Activated CD8-positive, alpha-beta memory T cell treated with anti-CD3 and anti-CD28 coated beads for 24 hours (primary cell): ENCODE results near the gene INF2.
A peak's percentile ranks its signal among the peaks of the same experiment; 100 is the strongest.
"Not testable (repeated sequence)": the region's sequence is repeated elsewhere in the genome, so short reads cannot be mapped to it uniquely, and the experiment has no call there.

Source experiments
- DNase-seq: peaks from one replicate; pipeline ENCODE4 v3.0.0-alpha.2; 2020

The INF2 gene

GRCh38 chr14:104724407-104724980 lies 35.1 kb downstream of the INF2 start:
- peak; percentile 69 for DNase-seq

- no peak for DNase-seq
Observed at GRCh38 chr14:104724981-104725771, 35.8 kb downstream of the INF2 start.

GRCh38 chr14:104725772-104726548 lies 36.5 kb downstream of the INF2 start:
- no peak for DNase-seq

GRCh38 chr14:104726600-104727451 lies 37.4 kb downstream of the INF2 start:
- DNase-seq = no peak

GRCh38 chr14:104728631-104729030 lies 39.2 kb downstream of the INF2 start:
- DNase-seq = no peak

GRCh38 chr14:104729176-104729834 lies 39.9 kb downstream of the INF2 start:
- DNase-seq = not testable (repeated sequence)

- DNase-seq = no peak
Observed at GRCh38 chr14:104729835-104730181, 40.4 kb downstream of the INF2 start.

GRCh38 chr14:104730487-104730886 lies 41.1 kb downstream of the INF2 start:
- no peak for DNase-seq

- no peak for DNase-seq
Observed at GRCh38 chr14:104731320-104732294, 42.2 kb downstream of the INF2 start.

GRCh38 chr14:104732355-104732804 lies 43.0 kb downstream of the INF2 start:
- DNase-seq = no peak

- DNase-seq = no peak
Observed at GRCh38 chr14:104732931-104733681, 43.7 kb downstream of the INF2 start.

- DNase-seq = no peak
Observed at GRCh38 chr14:104734051-104734587, 44.7 kb downstream of the INF2 start.

GRCh38 chr14:104734601-104734990 lies 45.2 kb downstream of the INF2 start:
- no peak for DNase-seq

GRCh38 chr14:104734991-104735779 lies 45.8 kb downstream of the INF2 start:
- no peak for DNase-seq

GRCh38 chr14:104735830-104736642 lies 46.6 kb downstream of the INF2 start:
- DNase-seq = no peak

- DNase-seq = no peak
Observed at GRCh38 chr14:104738375-104739019, 49.1 kb downstream of the INF2 start.

GRCh38 chr14:104739026-104739425 lies 49.6 kb downstream of the INF2 start:
- no peak for DNase-seq
